DMS 273 (cell line): ENCODE data around the gene L3MBTL1.
"Not testable (repeated sequence)": the region's sequence is repeated elsewhere in the genome, so short reads cannot be mapped to it uniquely, and the experiment has no call there.

Experiments
- DNase-seq: peaks from one replicate; lab custom pipeline; 2025; ENCODE audit not compliant: unreplicated experiment; lab: John Stamatoyannopoulos, UW

L3MBTL1 gene

GRCh38 chr20:43502021-43502420 is 5.5 kb upstream of the L3MBTL1 start:
- not testable (repeated sequence) for DNase-seq

GRCh38 chr20:43506238-43506637 is 1.3 kb upstream of the L3MBTL1 start:
- no peak for DNase-seq

GRCh38 chr20:43508106-43508505 is 609 bp downstream of the L3MBTL1 start:
- peak; percentile 37 for DNase-seq

GRCh38 chr20:43508604-43509040 is 1.1 kb downstream of the L3MBTL1 start:
- peak; percentile 30 for DNase-seq

- DNase-seq, result no peak
Measured at GRCh38 chr20:43511879-43512278, 4.4 kb downstream of the L3MBTL1 start.

GRCh38 chr20:43513372-43513930 is 6.0 kb downstream of the L3MBTL1 start:
- no peak for DNase-seq

GRCh38 chr20:43513931-43514647 is 6.6 kb downstream of the L3MBTL1 start:
- peak; percentile 96 for DNase-seq

- peak; percentile 52 for DNase-seq
Measured at GRCh38 chr20:43514648-43514999, 7.1 kb downstream of the L3MBTL1 start.

- DNase-seq, result no peak
Measured at GRCh38 chr20:43515628-43516027, 8.1 kb downstream of the L3MBTL1 start.

- no peak for DNase-seq
Measured at GRCh38 chr20:43516251-43516824, 8.8 kb downstream of the L3MBTL1 start.

GRCh38 chr20:43520074-43520630 is 12.7 kb downstream of the L3MBTL1 start:
- DNase-seq, result no peak

- DNase-seq, result no peak
Measured at GRCh38 chr20:43525021-43525420, 17.5 kb downstream of the L3MBTL1 start.

GRCh38 chr20:43528258-43528875 is 20.9 kb downstream of the L3MBTL1 start:
- DNase-seq, result no peak

- no peak for DNase-seq
Measured at GRCh38 chr20:43529051-43529450, 21.6 kb downstream of the L3MBTL1 start.

- DNase-seq, result no peak
Measured at GRCh38 chr20:43529457-43530153, 22.1 kb downstream of the L3MBTL1 start.

GRCh38 chr20:43530321-43531090 is 23.0 kb downstream of the L3MBTL1 start:
- DNase-seq, result no peak

GRCh38 chr20:43531091-43531443 is 23.6 kb downstream of the L3MBTL1 start:
- DNase-seq, result no peak

GRCh38 chr20:43532416-43533055 is 25.0 kb downstream of the L3MBTL1 start:
- DNase-seq, result no peak

- DNase-seq, result no peak
Measured at GRCh38 chr20:43533060-43533459, 25.6 kb downstream of the L3MBTL1 start.

- no peak for DNase-seq
Measured at GRCh38 chr20:43534016-43534415, 26.5 kb downstream of the L3MBTL1 start.
